ENCODE data around the gene MYRF.

MYRF gene

GRCh38 chr11:61800331-61801281 is 48.2 kb downstream of the MYRF start:
- no peak for DNase-seq

GRCh38 chr11:61802605-61803004 is 50.2 kb downstream of the MYRF start:
- no peak for DNase-seq

- no peak for DNase-seq
Measured at GRCh38 chr11:61803889-61804647, 51.6 kb downstream of the MYRF start.

GRCh38 chr11:61805146-61805545 is 52.7 kb downstream of the MYRF start:
- DNase-seq: no peak

GRCh38 chr11:61806785-61807184 is 54.3 kb downstream of the MYRF start:
- no peak for DNase-seq

GRCh38 chr11:61810671-61811175 is 58.3 kb downstream of the MYRF start:
- no peak for DNase-seq

- no peak for DNase-seq
Measured at GRCh38 chr11:61811831-61812230, 59.4 kb downstream of the MYRF start.

GRCh38 chr11:61812736-61813411 is 60.4 kb downstream of the MYRF start:
- DNase-seq: no peak

GRCh38 chr11:61814247-61814957 is 62.0 kb downstream of the MYRF start:
- DNase-seq: no peak

GRCh38 chr11:61814958-61815789 is 62.7 kb downstream of the MYRF start:
- peak; percentile 53 for DNase-seq

GRCh38 chr11:61815790-61816735 is 63.6 kb downstream of the MYRF start:
- peak; percentile 54 for DNase-seq

GRCh38 chr11:61816736-61817455 is 64.5 kb downstream of the MYRF start, which contains the start of gene FADS1:
FADS1 (minus strand) TSS chr11:61817003; CDS start chr11:61816929, 74 bp downstream.
- DNase-seq: peak; percentile 87

- DNase-seq: no peak
Measured at GRCh38 chr11:61817471-61818202, 65.2 kb downstream of the MYRF start.

GRCh38 chr11:61820174-61820573 is 67.7 kb downstream of the MYRF start:
- DNase-seq: no peak

GRCh38 chr11:61826930-61827570 is 74.6 kb downstream of the MYRF start:
- DNase-seq: no peak

- DNase-seq: peak; percentile 88
Measured at GRCh38 chr11:61827571-61828378, 75.3 kb downstream of the MYRF start, which contains the start of gene FADS2. FADS2 (plus strand) TSS chr11:61828300; CDS start chr11:61828391, 91 bp downstream.

GRCh38 chr11:61828379-61828628 is 75.9 kb downstream of the MYRF start:
- DNase-seq: no peak
